Ishikawa (cell line): Measurements from ENCODE around the gene POU2F2.

Source experiments
- CEBPB ChIP-seq: IDR thresholded peaks from 2 replicates; pipeline ENCODE4 v1.6.1; 2012
- CREB1 ChIP-seq: IDR thresholded peaks from 2 replicates; pipeline ENCODE4 v1.6.1; 2012; ENCODE audit warnings: low read depth
- EGR1 ChIP-seq: IDR thresholded peaks from 2 replicates; pipeline ENCODE4 v1.6.1; 2012
- EP300 ChIP-seq: IDR thresholded peaks from 2 replicates; pipeline ENCODE4 v1.6.1; 2012; ENCODE audit warnings: borderline replicate concordance
- FOXM1 ChIP-seq: IDR thresholded peaks from 2 replicates; pipeline ENCODE4 v1.6.1; 2012; ENCODE audit warnings: low read depth, borderline replicate concordance
- NFIC ChIP-seq: IDR thresholded peaks from 2 replicates; pipeline ENCODE4 v1.6.1; 2012
- RAD21 ChIP-seq: IDR thresholded peaks from 2 replicates; pipeline ENCODE4 v1.6.1; 2012; ENCODE audit warnings: low read depth
- TAF1 ChIP-seq: IDR thresholded peaks from 2 replicates; pipeline ENCODE4 v1.6.1; 2012; ENCODE audit warnings: low read depth, mild to moderate bottlenecking
- TCF12 ChIP-seq: IDR thresholded peaks from 2 replicates; pipeline ENCODE4 v1.6.1; 2012; ENCODE audit warnings: low read depth
- TEAD4 ChIP-seq: IDR thresholded peaks from 2 replicates; pipeline ENCODE4 v1.6.1; 2012
- YY1 ChIP-seq: IDR thresholded peaks from 2 replicates; pipeline ENCODE4 v1.6.1; 2012; ENCODE audit warnings: low read depth
- ZBTB7A ChIP-seq: IDR thresholded peaks from 2 replicates; pipeline ENCODE4 v1.6.1; 2012; ENCODE audit warnings: low read depth
- TF ChIP-seq, protein P1 (sequence below): IDR thresholded peaks from 2 replicates; pipeline ENCODE4 v1.6.1; 2012
- TF ChIP-seq, protein P2 (sequence below): IDR thresholded peaks from 2 replicates; pipeline ENCODE4 v1.6.1; 2012; ENCODE audit warnings: low read depth, mild to moderate bottlenecking
- TF ChIP-seq, protein P3 (sequence below): IDR thresholded peaks from 2 replicates; pipeline ENCODE4 v1.6.1; 2012

POU2F2 gene

DNA sequence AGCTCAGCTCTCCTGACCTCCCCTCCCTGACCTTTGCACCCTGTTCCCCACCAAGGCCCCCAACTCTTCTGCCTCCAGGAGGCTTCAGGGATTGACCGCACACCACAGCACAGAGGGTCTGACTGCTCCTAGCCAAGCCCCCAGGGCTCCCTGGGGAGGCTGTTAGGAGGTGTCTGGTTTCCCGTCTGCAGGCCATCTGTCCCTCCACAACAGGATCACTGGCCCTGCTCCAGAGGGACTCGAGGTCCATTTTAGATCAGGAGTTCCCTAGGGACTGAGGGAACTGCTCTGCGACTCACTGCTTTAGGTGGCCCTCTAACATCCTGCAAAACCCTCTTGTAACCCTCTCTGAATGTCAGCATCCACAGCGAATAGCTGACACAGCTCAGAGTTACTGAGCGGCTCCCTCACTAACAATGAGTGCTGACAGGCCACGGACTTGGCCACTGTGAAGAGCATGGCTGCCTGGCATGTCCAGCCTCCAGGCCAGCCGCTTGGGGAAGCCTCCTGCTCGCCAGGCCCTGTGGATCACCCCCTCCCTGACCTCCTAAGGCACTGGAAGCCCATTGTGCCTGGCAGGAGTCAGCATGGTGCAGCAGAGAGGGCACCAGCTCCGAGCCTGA, 79.9 kb downstream of the POU2F2 start:
- no peak for TF ChIP-seq CREB1
- TF ChIP-seq, protein P1, sequence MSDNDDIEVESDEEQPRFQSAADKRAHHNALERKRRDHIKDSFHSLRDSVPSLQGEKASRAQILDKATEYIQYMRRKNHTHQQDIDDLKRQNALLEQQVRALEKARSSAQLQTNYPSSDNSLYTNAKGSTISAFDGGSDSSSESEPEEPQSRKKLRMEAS = no peak
- no peak for TF ChIP-seq YY1
- no peak for TF ChIP-seq TAF1
- TF ChIP-seq EP300 = no peak
- no peak for TF ChIP-seq TCF12
- TF ChIP-seq RAD21 = no peak

DNA sequence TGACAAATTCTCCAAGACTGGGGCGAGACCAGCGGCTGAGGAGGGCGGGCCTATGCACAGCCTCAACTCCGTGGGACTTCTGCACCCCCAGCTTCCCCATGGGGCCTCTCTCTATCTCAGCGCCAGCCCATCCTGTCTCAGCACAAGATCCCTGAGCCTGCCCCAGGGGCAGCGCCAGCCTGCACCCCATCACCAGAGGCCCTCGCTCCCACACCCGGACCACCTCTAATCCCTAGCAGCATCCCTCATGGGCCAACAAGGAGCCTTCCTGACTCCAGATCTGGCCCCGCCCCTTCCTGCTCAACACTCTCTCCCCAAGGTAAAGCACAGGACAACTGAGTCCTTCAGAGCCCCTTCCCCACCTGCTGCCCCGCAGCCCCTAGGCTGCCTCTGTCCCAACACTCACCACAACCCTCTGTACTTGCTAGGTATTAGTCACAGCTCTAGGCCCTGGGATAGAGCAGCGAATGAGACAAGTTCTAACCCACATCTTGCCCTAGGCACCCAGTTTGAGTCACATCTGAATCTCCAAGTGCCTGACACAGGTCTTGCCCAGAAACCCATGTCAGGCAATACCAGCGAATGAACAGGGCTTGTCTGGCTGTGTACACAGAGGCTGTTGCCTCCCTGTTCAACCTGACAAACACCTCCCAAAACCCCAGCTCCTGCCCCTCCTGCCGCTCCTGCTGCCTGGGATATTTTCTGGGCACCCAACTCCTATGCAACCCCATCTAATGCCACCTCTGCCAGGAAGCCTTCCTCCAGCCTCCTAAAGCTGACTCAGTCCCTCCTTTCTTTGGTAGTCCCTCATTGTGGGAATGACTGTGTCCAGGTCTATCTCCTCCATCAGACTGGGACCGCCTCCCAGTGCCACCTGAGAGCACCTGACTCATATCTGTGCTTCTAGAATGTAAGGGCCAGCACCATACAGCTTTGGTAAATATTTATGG, 80.8 kb downstream of the POU2F2 start:
- TF ChIP-seq TCF12 = no peak
- no peak for TF ChIP-seq RAD21
- TF ChIP-seq CEBPB = no peak
- no peak for TF ChIP-seq ZBTB7A
- TF ChIP-seq, protein P2, sequence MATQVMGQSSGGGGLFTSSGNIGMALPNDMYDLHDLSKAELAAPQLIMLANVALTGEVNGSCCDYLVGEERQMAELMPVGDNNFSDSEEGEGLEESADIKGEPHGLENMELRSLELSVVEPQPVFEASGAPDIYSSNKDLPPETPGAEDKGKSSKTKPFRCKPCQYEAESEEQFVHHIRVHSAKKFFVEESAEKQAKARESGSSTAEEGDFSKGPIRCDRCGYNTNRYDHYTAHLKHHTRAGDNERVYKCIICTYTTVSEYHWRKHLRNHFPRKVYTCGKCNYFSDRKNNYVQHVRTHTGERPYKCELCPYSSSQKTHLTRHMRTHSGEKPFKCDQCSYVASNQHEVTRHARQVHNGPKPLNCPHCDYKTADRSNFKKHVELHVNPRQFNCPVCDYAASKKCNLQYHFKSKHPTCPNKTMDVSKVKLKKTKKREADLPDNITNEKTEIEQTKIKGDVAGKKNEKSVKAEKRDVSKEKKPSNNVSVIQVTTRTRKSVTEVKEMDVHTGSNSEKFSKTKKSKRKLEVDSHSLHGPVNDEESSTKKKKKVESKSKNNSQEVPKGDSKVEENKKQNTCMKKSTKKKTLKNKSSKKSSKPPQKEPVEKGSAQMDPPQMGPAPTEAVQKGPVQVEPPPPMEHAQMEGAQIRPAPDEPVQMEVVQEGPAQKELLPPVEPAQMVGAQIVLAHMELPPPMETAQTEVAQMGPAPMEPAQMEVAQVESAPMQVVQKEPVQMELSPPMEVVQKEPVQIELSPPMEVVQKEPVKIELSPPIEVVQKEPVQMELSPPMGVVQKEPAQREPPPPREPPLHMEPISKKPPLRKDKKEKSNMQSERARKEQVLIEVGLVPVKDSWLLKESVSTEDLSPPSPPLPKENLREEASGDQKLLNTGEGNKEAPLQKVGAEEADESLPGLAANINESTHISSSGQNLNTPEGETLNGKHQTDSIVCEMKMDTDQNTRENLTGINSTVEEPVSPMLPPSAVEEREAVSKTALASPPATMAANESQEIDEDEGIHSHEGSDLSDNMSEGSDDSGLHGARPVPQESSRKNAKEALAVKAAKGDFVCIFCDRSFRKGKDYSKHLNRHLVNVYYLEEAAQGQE = no peak
- no peak for TF ChIP-seq NFIC
- TF ChIP-seq TEAD4 = no peak
- no peak for TF ChIP-seq TAF1
- TF ChIP-seq EP300 = no peak
- TF ChIP-seq, protein P1 = no peak
- TF ChIP-seq CREB1 = no peak
- TF ChIP-seq FOXM1 = no peak
- TF ChIP-seq, protein P3, sequence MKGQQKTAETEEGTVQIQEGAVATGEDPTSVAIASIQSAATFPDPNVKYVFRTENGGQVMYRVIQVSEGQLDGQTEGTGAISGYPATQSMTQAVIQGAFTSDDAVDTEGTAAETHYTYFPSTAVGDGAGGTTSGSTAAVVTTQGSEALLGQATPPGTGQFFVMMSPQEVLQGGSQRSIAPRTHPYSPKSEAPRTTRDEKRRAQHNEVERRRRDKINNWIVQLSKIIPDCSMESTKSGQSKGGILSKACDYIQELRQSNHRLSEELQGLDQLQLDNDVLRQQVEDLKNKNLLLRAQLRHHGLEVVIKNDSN = no peak
- TF ChIP-seq YY1 = no peak
- no peak for TF ChIP-seq EGR1

DNA sequence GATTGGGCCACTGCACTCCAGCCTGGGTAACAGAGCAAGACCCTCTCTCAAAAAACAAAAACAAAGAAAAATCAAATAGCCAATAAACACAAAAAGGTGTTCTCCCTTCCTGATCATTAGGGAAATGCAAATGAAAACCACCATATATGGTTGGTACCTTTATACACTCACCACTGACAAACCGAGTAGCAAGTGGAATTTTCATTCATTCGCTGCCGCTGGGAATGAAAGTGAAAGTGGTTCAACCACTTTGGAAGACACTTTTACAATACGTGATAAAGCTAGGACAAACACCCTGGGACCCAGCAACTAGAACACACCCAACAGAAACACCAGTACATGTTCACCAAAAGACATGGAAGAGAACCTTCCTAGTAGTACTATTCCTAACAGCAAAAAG, 83.3 kb downstream of the POU2F2 start:
- no peak for TF ChIP-seq FOXM1
- TF ChIP-seq, protein P3 = no peak
- no peak for TF ChIP-seq ZBTB7A

DNA sequence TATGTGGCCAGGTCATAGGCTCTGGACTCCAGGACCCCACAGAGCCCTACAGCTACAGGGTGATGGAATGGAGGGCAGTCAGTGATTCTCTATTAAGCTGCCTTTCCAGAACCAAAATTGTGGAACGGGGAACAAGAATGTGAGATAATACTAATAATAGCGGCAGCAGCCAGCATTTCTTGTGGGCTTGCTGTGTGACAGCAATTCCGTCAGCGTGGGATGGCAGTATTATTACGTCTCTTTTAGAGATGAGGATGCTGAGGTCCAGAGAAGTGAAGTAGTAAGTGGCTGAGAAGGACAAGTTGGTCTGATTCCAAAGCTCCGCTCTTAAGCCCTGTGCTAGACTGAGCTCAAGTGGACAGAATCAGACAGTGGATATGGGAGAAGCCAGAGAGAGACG, 86.7 kb downstream of the POU2F2 start:
- TF ChIP-seq EP300 (no peak), CREB1 (no peak), TCF12 (no peak)
- TF ChIP-seq, protein P2 = no peak
- TF ChIP-seq, protein P3 = no peak

DNA sequence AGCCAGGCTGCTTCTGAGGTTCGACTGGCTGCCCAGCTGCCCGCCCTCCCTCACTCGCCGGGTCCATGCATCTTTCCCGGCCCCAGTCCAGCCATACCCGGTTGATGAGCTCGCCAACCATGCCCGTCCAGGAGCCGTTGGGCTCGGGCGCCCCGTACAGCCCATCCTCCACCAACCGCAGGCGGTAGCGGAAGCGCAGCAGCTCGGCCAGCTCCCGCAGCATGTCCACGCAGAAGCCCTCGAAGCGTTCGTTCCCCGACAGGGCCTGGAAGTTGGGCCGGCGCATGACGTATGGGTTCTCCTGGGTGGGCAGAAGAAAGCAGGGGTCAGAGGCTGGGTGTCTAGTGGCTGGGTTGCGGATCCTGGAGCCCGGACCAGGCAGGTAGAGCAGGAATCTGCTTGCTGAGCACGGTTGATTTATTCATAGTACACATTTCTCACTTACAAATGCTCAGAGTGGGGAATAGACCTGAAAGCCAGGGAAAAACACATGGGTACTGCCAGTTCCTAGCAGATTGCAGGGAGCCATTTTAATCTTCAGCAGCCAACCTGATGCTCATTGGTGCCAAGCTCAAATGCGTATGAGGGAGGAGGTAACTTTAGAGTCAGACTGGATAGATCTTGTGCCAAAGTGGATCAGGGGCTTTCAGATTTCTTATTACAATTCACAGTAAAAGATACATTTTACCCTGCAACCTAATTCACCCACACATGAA, 89.6 kb downstream of the POU2F2 start:
- TF ChIP-seq NFIC (no peak), EP300 (no peak), RAD21 (no peak), EGR1 (no peak), YY1 (no peak), ZBTB7A (no peak), TEAD4 (no peak)
- TF ChIP-seq, protein P1 = no peak
- TF ChIP-seq, protein P2 = no peak
- TF ChIP-seq, protein P3 = no peak
